HPDE6-E6E7 (cell line): ENCODE results near the gene ACSL5.
"Not testable (repeated sequence)": the region's sequence is repeated elsewhere in the genome, so short reads cannot be mapped to it uniquely, and the experiment has no call there.

Experiments used
- DNase-seq: peaks from one replicate; pipeline ENCODE4 v3.0.0; 2011; ENCODE audit warnings: missing footprints; ENCODE audit errors: extremely low spot score

Gene ACSL5

DNA sequence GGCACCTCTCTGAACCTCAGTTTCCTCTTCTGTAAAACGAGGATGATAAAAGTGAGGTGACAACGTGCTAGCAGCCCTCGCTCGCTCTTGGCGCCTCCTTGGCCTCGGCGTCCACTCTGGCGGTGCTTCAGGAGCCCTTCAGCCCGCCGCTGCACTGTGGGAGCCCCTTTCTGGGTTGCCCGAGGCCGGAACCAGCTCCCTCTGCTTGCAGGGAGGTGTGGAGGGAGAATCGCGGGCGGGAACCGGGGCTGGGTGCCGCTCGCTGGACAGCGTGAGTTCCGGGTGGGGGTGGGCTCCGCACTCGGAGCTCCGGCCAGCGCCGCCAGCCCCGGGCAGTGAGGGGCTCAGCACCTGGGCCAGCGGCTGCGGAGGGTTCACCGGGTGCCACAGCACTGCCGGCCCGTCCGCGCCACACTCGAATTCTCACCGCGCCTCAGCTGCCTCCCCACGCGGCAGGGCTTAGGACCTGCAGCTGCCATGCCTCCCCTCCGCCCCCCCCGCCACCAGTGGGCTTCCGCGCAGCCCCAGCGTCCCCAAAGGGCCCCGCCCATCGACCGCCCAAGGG, 24.3 kb upstream of the ACSL5 start:
- no peak for DNase-seq

DNA sequence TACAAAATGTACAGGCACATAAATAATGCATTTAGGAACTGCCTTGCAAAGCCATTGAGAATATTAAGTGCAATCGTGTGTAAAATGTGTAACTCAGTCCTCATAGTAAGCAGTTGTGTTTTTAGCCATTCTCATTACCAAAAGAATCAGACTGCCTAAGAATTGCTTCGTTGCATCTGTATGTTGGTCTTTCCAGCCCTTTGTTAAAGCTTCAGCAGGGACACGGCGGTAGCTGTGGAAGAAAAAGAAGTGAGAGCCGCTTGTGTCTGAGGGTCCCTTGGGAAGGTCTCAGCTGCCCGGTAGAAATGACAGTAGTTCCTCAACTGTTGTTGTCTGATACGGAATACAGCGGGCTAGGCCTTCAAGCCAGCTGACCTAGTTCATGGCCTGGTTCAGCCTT, 22.8 kb upstream of the ACSL5 start:
- no peak for DNase-seq

DNA sequence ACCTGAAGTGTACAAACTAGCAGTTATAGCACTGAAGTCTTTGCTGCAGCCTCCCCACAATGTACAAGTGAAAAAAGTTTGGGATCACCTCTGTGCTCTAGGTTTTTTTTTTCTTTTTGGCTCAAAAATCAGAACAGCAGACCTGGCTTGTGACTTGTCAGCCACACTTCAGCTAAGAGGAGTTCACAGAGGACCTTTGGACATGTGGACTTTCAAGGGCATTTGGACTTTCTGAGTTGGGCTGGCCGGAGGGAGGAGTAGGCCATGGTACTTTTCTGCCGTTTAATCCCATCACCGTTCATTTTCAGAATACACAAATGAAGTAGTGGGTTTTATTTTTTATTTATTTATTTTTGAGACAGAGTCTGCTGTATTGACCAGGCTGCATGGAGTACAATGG, 21.9 kb upstream of the ACSL5 start:
- no peak for DNase-seq

DNA sequence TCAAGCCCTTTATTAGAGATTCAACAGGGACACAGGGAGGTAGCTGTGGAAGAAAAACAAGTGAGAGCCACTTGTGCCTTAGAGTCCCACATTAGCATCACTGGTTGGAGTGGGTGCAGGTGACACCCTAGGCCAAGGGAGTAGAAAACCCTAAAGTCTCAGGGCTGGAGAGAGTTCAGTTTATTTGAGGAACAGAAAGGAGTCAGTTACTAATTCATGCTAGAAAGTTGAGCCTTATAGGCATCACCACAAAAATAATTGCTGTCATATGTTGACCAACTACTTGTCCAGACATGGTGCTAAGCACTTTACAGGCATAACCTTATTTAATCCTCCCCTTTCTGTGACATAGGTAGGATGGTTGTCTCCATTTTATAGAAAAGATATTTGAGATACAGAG, 20.9 kb upstream of the ACSL5 start:
- no peak for DNase-seq

DNA sequence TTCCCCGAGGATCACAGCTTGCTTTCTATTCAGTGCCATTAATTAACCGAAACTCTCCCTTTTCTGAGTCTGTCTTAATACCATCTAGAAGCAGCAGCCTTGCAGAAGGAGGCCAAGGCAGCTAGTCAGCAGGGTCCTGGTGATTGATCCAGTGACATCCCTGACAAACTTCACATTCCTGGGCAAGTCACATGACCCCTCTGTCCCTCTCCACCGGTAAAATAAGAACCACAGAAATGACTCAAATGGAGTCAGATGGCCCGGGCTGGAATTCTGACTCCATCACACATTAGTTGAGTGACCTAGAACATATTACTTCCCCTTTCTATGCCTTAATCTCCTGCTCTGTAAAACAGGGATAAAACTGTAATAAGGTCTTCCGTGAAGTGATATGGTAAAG, 17.2 kb upstream of the ACSL5 start:
- DNase-seq, result no peak

DNA sequence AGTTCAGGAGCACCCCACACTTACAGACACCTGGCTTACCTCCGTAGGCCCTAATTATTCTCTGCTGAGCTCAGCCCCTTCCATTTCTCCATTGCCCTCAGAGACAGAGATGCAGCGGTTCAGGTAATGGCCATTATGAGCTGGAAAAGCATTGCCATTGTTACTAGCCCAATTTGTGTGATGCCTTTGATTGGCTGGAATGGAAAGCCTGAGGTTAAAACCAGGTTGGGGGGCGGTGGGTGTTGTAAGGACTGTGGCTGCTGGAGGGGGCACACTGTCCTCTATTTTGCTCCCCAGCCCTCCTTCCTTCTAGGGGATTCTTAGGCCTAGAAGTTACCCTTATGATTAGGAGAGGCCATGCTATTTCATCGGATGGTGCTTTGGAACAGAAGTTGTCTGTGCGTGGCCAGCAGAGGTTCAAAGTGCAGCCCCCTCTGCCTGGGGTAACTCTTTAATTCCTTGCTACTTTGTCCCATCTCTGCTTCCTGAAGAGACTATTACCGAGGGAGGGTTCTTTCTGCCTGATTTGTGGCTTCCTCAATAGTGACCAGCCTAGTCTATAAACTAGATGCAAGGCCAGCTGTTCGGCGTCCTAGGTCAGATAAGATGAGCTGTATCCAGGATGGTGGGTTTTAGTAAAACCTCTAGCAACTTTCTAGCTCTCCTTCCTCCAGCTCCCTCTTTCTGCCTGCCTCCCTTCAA, 14.2 kb upstream of the ACSL5 start:
- no peak for DNase-seq

DNA sequence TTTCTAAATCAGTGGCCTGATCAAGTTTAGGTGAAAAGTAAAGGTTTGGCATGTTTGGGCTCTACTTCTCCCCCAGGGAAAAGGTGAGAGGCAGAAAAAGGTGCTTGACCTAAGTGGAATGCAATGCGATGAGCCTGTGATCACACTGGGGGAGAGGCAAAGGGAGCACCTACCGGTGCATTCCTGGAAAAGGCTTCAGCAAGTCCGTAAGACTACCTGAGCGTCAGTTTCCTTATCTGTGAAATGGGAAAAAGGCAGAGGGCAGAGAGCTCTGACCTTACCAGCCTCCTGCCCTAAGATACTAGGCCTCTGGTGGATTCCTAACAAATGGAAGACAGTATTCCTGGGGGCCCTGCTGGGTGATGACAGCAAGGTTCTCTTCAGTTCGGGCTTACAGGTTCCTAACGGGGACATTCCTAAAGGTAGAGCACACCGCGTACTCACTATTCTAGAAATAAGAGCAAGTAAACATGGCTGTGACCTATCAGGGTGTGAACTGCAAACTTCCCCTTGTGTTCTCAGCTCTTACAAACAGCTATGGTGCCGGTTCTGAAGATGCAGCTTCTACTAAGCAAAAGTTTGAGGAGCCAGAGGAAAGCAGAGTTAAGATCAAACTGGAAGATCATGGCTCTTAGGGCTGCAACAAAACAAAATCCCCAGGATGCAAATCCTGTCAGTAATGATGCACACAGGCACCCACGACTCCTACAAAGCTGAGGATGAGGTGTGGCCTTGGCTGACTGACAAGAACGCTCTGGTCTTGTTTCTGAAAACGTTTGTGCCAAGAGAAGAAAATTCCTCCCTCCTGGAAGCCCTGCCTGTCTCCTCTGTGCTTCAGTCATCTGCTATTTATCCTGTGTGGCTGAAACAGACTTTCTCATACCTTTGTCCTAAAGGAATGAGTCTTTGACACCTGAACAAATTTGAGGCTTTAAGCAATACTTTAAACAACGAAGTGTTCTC, 13.3 kb upstream of the ACSL5 start:
- no peak for DNase-seq

DNA sequence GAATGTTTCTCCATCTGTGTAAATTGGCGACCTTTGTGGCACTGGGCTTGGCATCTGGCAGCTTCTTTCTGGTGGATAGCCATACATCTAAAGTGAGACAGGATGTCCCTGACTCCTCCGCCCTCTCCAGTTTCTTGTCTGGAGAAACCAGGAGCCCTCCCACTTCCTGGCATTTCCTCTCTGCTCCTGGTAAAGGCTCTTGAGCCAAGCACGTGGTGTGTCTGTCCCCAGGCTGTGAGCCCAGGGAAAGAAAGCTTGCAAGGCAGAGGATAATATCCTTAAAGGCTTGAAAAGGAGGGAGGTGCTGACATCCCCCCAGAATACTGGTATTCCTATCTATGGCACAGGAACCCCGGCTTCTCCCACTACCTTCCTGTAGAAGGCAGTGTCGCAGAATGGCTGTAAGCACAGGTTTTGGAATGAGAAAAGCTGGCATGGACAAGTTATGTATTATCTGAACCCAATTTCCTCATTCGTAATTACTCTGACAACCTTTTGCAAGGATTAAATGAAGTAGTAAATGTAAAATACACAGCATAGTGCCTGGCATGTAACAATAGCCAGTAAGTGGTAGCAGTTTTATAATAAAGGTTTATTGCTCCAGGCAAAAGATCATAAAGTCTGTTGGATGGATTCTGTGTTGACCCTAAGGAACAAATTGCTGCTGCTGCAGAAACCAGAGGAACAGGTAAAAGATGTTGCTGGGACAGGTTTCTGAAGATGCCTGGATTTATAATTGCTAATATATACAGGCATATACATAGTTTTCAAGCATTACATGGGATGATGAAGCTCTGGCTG, 11.8 kb upstream of the ACSL5 start:
- no peak for DNase-seq

DNA sequence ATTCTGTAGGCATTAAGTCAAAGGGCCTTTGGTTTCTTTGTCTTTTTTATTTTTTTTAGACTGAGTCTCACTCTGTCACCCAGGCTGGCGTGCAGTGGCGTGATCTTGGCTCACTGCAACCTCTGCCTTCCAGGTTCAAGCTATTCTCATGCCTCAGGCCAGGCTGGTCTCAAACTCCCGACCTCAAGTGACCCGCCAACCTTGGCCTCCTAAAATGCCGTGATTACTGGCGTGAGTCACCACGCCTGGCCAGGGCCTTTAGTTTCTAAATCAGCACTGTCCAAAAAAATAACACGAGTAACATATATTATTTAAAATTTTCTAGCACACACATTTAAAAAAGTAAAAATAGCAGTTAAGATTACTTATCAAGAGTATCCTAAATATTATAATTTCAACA, 11.1 kb upstream of the ACSL5 start:
- no peak for DNase-seq

DNA sequence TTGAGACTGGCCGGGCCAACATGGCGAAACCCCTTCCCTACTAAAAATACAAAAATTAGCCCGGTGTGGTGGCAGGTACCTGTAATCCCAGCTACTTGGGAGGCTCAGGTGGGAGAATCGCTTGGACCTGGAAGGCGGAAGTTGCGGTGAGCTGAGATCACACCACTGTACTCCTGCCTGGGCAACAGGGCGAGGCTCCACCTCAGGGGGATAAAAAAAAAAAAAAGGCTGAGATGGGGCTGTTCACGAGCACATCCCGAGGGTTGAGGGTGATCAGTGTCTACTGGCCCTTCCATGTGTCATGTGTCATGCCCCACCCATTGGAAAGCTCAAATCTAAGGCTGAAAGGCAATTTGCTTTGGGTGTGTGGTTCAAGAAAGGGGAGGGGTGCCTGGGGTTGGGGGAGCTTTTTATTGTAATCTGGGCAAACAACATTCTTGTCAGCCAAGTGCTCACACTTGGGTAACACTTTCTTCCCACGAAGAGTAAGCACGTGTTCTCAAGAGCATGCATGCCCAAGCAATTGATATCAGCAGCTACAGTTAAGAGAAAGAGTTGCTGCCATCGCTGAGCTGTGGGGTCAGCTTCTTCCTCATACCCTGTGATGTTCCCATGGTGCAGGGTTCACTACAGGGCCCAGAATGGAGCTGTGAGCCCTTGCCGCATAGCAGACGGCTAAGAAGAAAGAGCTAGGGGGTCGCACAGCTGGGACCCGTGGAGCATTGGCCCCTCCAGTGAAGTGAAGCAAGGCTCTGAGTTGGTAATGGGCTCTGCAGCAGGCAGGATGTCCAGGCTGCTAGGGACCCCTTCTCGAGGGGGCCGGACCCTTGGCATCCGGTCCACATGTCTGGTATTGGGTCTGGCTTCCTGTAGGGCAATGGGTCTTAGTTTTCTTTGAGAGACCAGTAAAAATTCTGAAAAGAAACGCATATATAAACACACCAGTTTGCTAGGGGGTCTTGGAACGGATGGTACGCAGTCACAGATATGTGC, 9.9 kb upstream of the ACSL5 start:
- no peak for DNase-seq

DNA sequence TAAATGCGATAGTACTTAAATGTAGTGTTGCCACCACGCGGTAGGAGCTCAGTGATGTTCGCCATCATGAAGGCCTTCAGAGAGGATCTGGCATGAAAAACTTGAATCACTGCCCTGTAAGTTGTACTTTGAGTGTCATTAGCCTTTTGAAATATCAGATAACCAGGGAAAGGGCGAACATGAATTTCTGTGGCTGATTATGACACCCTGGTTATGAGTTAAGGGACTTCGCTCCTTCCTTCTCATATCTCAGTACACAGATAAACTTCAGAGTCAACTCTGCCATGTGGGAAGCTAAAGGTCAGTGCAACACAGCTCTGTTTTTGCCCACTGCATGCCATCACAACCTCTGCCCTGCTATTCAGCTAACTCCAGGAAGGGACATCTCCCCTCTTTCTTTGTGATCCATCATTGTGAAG, 8.9 kb upstream of the ACSL5 start:
- DNase-seq, result no peak

DNA sequence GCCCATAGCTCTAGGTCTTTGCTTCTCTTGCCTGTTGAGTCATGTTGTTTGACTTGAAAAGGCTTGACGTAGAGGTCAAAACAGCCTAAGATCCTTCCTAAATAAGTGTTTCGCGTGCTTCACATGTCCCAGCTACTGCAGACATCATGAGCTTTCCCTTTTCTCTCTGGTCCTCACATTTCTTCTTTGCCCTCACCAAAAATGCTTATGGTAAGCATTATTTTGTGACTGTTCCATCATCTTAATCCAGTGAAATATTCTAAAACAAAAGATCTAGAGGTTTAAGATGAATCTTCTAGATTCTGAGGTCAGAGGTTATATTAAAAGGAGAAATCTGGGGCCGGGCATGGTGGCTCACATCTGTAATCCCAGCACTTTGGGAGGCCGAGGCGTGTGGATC, 8.5 kb upstream of the ACSL5 start:
- DNase-seq, result no peak

DNA sequence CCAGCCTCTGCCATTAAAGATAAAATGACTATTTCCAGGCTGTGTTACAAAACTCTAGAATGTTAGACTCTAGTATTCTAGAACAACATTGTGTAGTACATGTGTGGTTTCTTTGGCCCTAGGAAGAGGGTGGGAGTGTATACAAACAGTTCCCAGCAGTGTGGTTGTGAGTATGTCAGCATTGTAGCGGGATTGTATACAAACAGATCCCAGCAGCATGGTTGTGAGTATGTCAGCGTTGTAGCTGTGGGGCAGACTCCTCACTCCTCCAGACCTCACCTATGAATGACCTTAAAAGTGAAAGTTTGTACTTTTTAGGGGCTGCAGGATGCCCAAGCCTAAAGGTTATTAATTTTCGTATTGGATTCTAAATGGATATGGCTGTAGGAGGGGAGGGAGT, 6.9 kb upstream of the ACSL5 start:
- DNase-seq, result no peak

DNA sequence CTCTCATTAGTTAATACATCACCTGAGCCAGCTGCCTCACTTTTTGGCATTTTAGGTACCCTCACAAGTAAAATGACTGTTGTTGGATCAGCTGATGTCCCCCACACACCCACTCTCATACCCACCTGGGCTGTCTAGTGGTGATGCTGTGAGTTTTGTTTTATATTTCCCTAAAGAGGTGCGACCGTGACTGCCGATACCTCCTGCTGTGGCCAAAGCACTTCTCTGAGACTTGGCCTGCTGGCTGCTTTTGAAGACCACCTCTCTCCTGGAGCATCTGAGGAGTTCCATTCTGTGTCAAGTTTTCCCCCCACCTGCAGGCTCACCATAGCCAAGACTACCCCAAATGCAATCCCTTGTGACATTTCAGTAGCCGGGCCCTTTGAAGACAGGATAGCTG, 6.4 kb upstream of the ACSL5 start:
- DNase-seq, result no peak

DNA sequence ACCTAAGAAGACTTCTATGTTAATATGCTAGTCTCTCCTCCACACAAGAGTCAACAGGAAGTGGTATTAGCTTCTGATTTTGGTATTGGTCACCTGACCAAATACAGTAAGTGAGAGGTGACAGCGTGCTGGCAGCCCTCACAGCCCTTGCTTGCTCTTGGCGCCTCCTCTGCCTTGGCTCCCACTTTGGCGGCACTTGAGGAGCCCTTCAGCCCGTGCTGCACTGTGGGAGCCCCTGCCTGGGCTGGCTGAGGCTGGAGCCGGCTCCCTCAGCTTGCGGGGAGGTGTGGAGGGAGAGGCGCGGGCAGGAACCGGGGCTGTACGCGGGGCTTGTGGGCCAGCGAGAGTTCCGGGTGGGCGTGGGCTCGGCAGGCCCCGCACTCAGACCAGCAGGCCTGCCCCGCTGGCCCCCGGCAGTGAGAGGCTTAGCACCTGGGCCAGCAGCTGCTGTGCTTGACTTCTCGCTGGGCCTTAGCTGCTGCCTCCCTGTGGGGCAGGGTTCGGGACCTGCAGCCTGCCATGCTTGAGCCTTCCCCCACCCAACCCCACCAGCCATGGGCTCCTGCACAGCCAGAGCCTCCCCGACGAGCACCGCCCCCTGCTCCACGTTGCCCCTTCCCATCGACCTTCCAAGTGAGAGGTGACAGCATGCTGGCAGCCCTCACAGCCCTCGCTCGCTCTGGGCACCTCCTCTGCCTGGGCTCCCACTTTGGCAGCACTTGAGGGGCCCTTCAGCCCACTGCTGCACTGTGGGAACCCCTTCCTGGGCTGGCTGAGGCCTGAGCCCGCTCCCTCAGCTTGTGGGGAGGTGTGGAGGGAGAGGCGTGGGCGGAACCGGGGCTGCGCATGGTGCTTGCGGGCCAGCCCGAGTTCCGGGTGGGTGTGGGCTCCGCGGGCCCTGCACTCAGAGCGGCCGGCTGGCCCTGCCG, 4.2 kb upstream of the ACSL5 start:
- DNase-seq, result no peak

DNA sequence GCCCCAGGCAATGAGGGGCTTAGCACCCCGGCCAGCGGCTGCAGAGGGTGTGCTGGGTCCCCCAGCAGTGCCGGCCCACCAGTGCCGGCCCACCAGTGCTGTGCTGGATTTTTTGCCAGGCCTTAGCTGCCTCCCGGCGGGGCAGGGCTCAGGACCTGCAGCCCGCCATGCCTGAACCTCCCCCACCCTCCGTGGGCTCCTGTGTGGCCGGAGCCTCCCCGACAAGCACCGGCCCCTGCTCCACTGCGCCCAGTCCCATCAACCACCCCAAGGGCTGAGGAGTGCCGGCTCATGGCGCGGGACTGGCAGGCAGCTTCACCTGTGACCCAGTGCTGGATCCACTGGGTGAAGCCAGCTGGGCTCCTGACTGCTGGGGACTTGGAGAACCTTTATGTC, 3.5 kb upstream of the ACSL5 start:
- no peak for DNase-seq

DNA sequence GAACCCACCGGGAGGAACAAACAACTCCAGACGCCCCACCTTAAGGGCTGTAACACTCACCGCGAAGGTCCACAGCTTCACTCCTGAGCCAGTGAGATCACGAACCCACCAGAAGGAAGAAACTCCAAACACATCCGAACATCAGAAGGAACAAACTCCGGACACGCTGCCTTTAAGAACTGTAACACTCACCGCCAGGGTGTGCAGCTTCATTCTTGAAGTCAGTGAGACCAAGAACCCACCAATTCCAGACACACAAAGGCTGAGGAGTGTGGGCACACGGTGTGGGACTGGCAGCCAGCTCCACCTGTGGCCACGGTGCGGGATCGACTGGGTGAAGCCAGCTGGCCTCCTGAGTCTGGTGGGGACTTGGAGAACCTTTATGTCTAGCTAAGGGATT, 2.6 kb upstream of the ACSL5 start:
- DNase-seq, result not testable (repeated sequence)

DNA sequence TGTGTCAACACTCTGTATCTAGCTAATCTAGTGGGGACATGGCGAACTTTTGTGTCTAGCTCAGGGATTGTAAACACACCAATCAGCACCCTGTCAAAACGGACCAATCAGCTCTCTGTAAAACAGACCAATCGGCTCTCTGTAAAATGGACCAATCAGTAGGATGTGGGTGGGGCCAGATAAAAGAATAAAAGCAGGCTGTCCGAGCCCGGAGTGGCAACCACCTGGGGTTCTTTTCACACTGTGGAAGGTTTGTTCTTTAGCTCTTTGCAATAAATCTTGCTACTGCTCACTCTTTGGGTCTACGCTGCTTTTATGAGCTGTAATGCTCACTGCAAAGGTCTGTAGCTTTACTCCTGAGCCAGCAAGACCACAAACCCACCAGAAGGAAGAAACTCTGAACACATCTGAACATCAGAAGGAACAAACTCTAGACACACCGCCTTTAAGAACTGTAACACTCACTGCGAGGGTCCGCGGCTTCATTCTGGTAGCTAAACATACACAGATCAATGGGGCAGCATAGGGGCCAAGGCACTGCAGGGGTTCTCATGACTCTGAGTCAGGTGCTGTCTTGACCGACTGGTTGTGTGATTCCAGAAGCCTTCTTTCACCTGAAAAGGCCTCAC, 1.6 kb upstream of the ACSL5 start:
- not testable (repeated sequence) for DNase-seq
